LNCAP (cell line): ENCODE results near the gene TACR1.

Experiments
- TF ChIP-seq, protein P1 (sequence below): fragments of 450-650 bp; IDR thresholded peaks from 2 replicates; pipeline ENCODE4 v1.5.1; 2017; ENCODE audit warnings: mild to moderate bottlenecking

TACR1 gene

DNA sequence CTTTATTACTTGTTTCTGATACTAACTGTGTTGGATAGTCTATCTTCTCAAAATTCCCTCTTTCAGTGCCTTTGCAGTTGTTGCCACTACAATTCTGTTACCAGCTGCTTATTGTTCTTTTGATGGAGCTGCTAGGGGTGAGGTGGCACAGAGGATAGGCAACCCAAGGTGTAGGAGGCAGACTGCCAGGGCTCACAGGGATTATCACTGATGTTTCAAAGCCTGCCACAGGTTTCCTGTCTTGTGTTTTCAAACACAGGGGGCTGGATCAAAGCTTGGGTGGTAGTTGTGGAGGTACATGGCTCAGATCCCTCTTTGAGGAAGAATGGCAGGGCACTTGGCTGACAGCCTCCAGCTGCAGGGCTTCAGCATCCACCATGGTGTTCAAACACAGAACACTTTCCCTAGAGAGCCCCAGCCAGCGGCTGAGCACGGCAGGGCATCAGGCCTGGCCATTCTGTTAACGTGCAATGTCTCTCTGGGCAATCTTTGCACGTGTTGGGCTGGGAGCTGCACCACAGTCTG, 153.7 kb downstream of the TACR1 start:
- TF ChIP-seq, protein P1, sequence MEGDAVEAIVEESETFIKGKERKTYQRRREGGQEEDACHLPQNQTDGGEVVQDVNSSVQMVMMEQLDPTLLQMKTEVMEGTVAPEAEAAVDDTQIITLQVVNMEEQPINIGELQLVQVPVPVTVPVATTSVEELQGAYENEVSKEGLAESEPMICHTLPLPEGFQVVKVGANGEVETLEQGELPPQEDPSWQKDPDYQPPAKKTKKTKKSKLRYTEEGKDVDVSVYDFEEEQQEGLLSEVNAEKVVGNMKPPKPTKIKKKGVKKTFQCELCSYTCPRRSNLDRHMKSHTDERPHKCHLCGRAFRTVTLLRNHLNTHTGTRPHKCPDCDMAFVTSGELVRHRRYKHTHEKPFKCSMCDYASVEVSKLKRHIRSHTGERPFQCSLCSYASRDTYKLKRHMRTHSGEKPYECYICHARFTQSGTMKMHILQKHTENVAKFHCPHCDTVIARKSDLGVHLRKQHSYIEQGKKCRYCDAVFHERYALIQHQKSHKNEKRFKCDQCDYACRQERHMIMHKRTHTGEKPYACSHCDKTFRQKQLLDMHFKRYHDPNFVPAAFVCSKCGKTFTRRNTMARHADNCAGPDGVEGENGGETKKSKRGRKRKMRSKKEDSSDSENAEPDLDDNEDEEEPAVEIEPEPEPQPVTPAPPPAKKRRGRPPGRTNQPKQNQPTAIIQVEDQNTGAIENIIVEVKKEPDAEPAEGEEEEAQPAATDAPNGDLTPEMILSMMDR = no peak

DNA sequence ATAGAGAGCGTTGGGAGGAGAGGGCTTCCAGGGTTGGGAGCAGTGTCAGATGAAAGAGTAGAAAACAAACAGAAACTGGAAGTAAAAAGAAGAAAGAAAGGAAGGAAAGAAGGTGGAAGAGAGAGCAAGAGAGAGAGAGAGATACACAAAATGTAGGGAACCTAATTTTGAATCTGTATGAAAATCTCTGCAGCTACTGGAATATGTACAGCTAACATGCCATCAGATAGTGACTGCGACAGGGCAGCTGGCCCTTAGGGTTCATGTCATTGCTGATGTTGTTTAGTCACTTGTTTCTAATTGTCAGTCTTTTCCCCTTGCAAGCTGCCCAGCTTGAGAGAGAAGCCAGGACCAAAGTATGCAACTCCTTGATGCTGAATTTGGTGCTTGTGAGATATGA, 155.0 kb downstream of the TACR1 start:
- TF ChIP-seq, protein P1 = no peak

DNA sequence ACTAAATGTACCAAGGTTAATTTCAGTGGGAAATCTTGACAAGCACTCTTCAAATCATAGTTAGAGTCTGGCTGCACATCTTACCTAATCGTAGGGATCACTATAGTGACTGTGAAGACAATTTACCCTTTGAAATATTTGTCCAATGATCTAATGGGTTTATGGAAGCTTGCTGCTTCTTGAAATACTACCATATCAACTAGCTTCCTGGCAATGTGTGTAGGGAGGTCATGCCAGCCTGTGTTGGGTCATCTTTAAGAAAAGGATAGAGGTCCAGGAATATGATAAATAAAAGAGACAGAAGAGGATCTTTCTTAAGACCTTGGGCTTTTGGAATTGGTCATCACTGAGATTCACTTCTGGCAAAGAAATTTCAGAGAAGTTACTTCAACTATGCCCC, 156.5 kb downstream of the TACR1 start:
- TF ChIP-seq, protein P1 = no peak

DNA sequence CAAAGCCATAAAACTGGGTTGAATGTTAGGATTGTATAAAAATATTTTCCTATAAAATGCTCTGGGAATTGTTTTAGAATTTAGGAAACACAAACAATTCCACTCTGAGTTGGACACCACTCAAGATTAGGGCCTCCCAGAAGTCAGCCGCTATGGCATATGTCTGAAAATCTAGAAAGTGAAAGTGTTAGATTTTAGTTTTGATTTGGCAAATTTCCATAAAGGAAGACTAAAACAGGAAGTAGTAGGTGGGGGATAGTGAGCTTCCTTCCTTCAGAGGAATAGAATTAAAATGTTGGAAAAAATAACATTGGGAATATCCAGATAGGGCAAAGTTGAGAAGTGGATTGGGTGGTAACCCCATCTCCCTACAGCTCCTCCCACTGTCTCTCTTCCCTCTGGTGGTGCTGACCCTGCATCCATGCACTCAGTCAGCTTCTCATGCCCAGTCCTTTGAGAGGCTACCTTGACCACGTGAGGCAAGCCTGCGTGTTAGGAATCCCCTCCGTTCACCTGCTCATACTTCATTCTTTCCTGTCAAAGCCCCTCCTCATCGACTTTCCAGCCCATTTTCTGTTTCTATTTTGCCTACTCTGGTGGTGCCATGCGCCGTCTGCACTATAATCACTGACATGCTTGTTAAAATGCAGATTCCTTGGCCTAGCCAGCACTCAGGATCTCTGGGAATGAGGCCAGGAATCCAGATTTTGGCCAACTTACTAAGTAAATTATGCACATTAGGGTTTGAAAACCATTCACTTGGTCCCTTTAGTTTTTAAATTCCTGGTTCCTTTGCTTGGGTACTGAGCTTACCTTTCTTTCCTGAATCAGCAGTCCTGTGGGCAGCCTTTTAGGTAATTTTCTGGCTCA, 157.4 kb downstream of the TACR1 start:
- TF ChIP-seq, protein P1 = no peak

DNA sequence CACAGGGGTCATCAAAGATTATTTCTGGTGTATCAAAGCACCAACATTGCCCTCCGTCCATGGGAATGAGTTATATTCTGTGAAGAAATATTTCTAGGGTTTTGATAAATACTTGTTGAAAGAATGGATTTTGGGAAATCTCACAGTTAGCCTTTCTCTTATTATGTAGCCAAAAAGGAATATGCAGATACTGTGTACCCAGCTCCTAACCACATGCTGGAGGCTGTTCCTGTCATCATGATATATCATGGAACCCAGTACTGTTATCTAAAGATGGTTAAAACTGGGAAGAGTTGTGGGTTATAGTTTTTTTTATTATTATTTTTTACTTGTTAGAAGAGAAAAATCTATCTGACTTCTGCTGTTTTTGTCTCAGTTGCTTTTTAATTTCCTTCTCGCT, 158.1 kb downstream of the TACR1 start:
- TF ChIP-seq, protein P1 = no peak

DNA sequence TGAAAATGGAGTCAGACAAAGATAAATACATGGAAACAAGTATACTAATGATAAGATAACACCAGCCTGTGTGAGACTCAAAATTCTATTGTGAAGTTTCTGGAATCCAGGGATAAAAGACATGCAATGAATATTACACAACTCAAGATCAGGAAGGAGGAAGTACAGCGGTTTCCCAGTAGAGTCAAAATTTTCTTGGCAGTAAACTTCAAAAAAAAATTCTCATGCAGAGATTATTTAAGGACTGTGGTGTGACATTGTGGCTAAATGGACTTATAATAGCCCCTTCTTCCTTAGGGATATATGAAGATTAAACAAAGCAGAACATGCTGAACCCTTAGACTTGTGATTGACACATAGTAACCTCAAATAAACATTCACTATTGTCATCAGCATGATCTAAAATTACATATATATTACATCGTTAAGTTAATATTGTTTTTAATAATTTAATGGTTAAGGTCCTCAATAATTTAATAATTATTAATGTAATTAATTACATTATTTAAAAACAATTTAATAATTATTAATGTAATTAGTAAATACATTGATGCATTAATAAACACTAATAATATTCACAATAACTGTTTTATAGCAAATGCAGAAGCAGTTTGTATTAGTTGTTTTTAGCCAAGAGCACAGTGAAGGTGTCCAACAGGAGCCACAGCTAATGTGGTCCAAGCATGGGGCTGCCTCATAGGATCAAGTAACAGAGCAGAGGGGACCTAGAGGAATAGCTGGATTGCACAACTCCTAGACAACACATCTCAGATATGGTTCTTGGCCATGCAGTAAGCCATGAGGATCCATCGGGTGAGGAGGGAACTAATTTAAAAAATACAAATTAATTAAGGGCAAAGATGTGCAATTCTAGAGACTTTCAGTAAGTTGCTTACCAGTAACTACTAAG, 163.6 kb downstream of the TACR1 start:
- TF ChIP-seq, protein P1 = no peak

DNA sequence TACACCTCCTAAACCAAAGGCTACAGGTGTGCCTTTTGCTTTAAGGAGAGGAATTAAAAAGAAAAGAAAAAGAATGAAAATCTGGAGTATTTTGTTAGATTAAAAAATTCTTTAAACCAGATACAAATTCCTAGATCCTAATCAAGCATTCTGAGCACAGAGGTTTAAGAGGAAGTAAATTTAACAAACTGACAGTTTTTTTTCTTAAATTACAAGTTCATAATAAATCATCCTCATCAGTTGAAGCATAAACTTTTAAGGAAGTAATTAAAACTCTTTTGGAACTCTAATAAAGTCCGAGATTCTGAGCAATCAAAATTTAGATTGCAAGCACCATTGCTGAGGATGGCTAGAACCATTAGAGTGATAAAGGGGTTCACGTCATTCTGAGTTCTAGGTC, 165.8 kb downstream of the TACR1 start:
- TF ChIP-seq, protein P1 = no peak
